DOHH2 (cell line): ENCODE data around the gene PCBP3.

Experiments
- H3F3A ChIP-seq: fragments of 200-600 bp; sonication (generic), shearing (Covaris generic); 2 replicates; pipeline ENCODE4 v1.6.0; 2016; ENCODE audit warnings: antibody characterized with exemption, mild to moderate bottlenecking; ENCODE audit not compliant: control insufficient read depth, insufficient read depth
- H3K27ac ChIP-seq: fragments of 200-600 bp; sonication (generic); 2 replicates; pipeline ENCODE4 v1.5.1; 2014; ENCODE audit warnings: low read depth, mild to moderate bottlenecking, low read length, moderate library complexity
- H3K27me3 ChIP-seq: fragments of 200-600 bp; sonication (generic); 2 replicates; pipeline ENCODE4 v1.6.1; 2014; ENCODE audit warnings: mild to moderate bottlenecking, low read length, mixed read lengths; ENCODE audit not compliant: control insufficient read depth
- H3K36me3 ChIP-seq: fragments of 200-600 bp; sonication (generic); 2 replicates; pipeline ENCODE4 v1.6.1; 2014; ENCODE audit warnings: mild to moderate bottlenecking, low read length, moderate library complexity, mixed read lengths; ENCODE audit not compliant: control insufficient read depth
- H3K4me1 ChIP-seq: fragments of 200-600 bp; sonication (generic); 2 replicates; pipeline ENCODE4 v1.6.1; 2014; ENCODE audit warnings: mild to moderate bottlenecking, low read length, mixed read lengths; ENCODE audit not compliant: control insufficient read depth
- H3K4me2 ChIP-seq: fragments of 200-600 bp; sonication (generic); 2 replicates; pipeline ENCODE4 v1.6.0; 2014; ENCODE audit warnings: mild to moderate bottlenecking, low read length, moderate library complexity
- H3K4me3 ChIP-seq: fragments of 200-600 bp; sonication (generic); 2 replicates; pipeline ENCODE4 v1.5.1; 2014; ENCODE audit warnings: mild to moderate bottlenecking, low read length, mixed read lengths
- H3K79me2 ChIP-seq: fragments of 200-600 bp; sonication (generic); 2 replicates; pipeline ENCODE4 v1.6.1; 2014; ENCODE audit warnings: mild to moderate bottlenecking, low read length, mixed read lengths; ENCODE audit not compliant: control insufficient read depth
- H3K9me2 ChIP-seq: fragments of 200-600 bp; sonication (generic); replicated peaks from 2 replicates; pipeline ENCODE4 v1.6.1; 2014; ENCODE audit warnings: mild to moderate bottlenecking, low read length, mixed read lengths; ENCODE audit not compliant: control insufficient read depth
- H3K9me3 ChIP-seq: fragments of 200-600 bp; sonication (generic); 2 replicates; pipeline ENCODE4 v1.6.1; 2014; ENCODE audit warnings: antibody characterized with exemption, low read length, mixed read lengths; ENCODE audit not compliant: control insufficient read depth, insufficient read depth
- H4K20me1 ChIP-seq: fragments of 200-600 bp; sonication (generic); 2 replicates; pipeline ENCODE4 v1.6.0; 2014; ENCODE audit warnings: low read depth, mild to moderate bottlenecking, antibody characterized with exemption, low read length, moderate library complexity; ENCODE audit not compliant: control insufficient read depth, insufficient read depth
- CTCF ChIP-seq: fragments of 200-600 bp; sonication (generic); IDR thresholded peaks from one replicate; pipeline ENCODE4 v1.5.1; 2014; ENCODE audit warnings: antibody characterized with exemption, mild to moderate bottlenecking, low read depth, low read length; ENCODE audit not compliant: poor library complexity, severe bottlenecking
- EZH2phosphoT487 ChIP-seq: fragments of 200-600 bp; sonication (generic); IDR thresholded peaks from 2 replicates; pipeline ENCODE4 v1.6.1; 2017; ENCODE audit warnings: borderline replicate concordance, mild to moderate bottlenecking, antibody characterized with exemption, low read length, moderate library complexity, mixed read lengths

The PCBP3 gene

GRCh38 chr21:45984584-45985095 is 341.1 kb downstream of the PCBP3 start:
- Histone ChIP-seq H3K27me3 (no peaks in the 10 kb centered on the region), H3K36me3 (no peaks in the 10 kb centered on the region), H3K4me2 (no peak overlapping the region), H3F3A (peaks cover 9% of the 10 kb centered on the region), H3K4me3 (no peak overlapping the region), H3K4me1 (no peaks in the 10 kb centered on the region), H3K79me2 (no peaks in the 10 kb centered on the region), H3K27ac (no peak overlapping the region), H3K9me3 (peaks cover 30% of the 10 kb centered on the region; the same call in 1 of the 2 replicates), H3K9me2 (no peaks in the 10 kb centered on the region), H4K20me1 (no peaks in the 10 kb centered on the region)
- TF ChIP-seq CTCF (no peak), EZH2phosphoT487 (no peak)

GRCh38 chr21:45985471-45986315 is 342.2 kb downstream of the PCBP3 start:
- Histone ChIP-seq H3K4me3 (no peak overlapping the region), H3K27ac (no peak overlapping the region), H3K27me3 (no peaks in the 10 kb centered on the region), H3K9me2 (no peaks in the 10 kb centered on the region), H3K79me2 (no peaks in the 10 kb centered on the region), H3K9me3 (peaks cover 35% of the 10 kb centered on the region; the same call in 1 of the 2 replicates), H3K36me3 (no peaks in the 10 kb centered on the region), H3F3A (peaks cover 3% of the 10 kb centered on the region), H4K20me1 (no peaks in the 10 kb centered on the region), H3K4me2 (no peak overlapping the region), H3K4me1 (no peaks in the 10 kb centered on the region)
- TF ChIP-seq CTCF (no peak), EZH2phosphoT487 (no peak)

- no peaks in the 10 kb centered on the region for H3K36me3 ChIP-seq
- no peak overlapping the region for H3K4me3 ChIP-seq
- H3K27ac ChIP-seq = no peak overlapping the region
- no peak for TF ChIP-seq EZH2phosphoT487
- no peak for TF ChIP-seq CTCF
- no peaks in the 10 kb centered on the region for H3K27me3 ChIP-seq
- H3K9me2 ChIP-seq = no peaks in the 10 kb centered on the region
- no peaks in the 10 kb centered on the region for H3K4me1 ChIP-seq
- H3F3A ChIP-seq = no peaks in the 10 kb centered on the region
- no peaks in the 10 kb centered on the region for H4K20me1 ChIP-seq
- no peak overlapping the region for H3K4me2 ChIP-seq
- H3K9me3 ChIP-seq = peaks cover 35% of the 10 kb centered on the region; the same call in 1 of the 2 replicates
- H3K79me2 ChIP-seq = no peaks in the 10 kb centered on the region
Observed at GRCh38 chr21:45986316-45987051, 343.0 kb downstream of the PCBP3 start.
